HG02884 (cell line): Measurements from ENCODE around the gene PFKM.

ENCODE experiments used
- ATAC-seq: cut with Tn5 transposase; IDR thresholded peaks from one replicate; pipeline ENCODE4 v1.9.1; 2021; ENCODE audit warnings: mild to moderate bottlenecking, moderate library complexity; ENCODE audit not compliant: unreplicated experiment

PFKM gene

DNA sequence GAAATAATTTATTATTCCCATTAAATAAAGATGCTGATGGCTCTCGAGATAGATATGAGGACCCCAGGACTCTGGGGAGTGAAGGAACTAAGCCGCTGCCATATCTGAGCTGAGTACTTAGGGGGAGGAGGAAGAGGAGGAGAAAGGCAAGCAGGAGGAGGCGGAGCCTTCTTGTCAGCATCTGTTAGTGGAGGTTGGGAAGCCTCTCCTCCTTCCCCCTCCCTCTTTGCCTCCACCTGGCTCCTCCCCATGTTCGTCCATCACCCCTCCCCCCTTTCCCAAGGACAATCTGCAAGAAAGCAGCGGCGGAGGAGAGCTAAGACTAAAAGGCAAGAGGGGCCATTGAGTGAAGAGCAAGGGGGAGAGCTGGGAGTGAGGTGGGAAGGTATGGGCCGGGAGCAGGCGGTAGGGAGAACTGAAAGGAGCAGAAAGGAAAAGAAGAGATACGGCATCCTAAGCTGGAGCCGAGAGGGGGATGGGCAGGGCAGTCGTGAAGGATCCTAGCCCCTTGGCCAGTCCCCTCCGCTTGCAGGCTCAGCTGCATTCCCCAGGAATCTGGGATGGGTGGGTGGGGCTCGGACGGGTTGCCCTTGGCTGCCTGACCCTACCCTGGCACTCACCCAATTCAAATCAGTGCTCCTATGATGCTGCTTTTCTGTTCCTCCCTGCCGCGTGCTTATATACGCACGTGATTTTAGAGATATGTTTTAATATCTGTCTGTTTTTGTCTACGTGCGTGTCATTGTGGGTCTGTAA is at the start of gene PFKM:
PFKM (plus strand) TSS at position 287 of the 756 bp plus-strand sequence. CDS start 3,411 bp downstream, outside the sequence.
- ATAC-seq, result peak; percentile 99

DNA sequence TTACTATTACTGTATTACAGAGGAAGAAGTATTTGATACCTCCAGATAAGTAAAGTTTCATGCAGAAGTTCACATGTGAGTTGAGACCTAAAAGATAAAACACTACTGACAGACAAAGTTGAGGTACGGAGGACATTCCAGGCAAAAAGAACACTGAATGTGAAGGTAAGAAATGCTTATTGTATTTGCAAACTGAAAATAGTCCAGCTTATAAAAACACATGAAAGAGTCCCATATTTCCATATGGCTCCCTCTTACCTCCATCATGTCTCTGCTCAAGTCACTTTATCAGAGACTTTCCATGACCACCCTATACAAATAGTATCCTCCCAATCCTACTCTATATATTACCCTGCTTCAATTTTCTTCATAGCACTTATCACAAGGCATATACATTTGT is 49.1 kb upstream of the PFKM start:
- ATAC-seq, result no peak

DNA sequence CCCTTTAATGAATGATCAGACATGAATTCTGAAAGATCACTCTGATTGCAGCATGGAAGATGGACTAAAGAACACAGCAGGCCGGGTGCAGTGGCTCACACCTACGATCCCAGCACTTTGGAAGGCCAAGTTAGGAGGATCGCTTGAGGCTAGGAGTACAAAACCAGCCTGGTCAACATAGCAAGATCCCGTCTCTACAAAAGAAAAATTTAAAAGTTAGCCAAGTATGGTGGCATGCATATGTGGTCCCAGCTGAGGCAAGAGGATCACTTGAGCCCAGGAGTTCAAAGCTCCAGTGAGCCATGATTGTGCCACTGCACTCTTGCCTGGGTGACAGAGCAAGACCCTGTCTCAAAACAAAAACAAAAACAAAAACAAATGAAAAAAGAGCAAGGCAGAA is 48.4 kb upstream of the PFKM start:
- ATAC-seq, result no peak

DNA sequence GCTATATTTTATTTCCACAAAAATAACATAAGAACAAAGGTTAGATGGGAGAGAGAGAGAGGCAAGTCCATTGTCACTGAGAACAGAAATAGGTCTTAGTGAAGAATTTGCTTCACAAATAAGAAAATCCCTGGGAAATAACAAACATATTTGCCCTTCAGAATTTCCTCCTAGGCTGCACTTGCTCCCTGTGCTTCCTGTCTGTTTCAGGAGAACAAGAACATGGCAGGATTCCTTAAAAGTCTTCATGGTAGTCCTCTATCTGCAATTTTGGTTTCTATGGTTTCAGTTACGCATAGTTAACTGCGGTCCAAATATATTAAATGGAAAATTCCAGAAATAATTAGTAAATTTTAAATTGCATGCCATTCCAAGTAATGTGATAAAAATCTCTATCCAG is 47.4 kb upstream of the PFKM start:
- no peak for ATAC-seq

DNA sequence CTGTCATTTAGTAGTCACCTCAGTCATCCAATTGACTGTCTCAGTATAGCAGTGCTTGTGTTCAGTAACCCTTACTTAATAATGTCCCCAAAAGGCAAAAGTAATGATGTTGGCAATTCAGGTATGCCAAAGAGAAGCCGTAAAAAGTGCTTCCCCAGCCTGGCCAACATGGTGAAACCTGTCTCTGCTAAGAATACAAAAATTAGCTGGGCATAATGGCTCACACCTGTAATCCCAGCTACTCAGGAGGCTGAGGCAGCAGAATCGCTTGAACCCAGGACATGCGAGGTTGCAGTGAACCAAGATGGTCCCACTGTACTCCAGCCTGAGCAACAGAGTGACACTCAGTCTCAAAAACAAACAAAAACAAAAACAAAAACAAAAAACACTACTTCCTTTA is 46.9 kb upstream of the PFKM start:
- ATAC-seq, result no peak

DNA sequence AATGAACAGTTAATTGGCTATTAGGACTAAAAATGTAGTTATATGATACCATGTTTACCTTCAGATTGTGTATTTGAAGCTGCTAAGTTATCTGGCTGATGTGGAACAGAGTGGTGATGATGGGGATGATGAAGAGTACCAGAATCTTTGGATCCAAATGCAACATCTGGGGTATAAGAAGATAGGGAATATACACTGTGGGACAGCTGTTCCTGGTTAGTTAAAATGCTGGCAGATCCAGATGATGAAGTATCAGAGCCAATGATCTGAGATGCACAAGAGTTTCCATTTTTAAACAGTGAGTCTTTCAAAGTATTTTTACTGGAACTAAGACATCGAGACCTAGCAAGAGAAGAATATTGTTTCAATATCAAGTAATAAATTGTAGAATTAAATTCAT is 44.9 kb upstream of the PFKM start:
- ATAC-seq, result no peak

DNA sequence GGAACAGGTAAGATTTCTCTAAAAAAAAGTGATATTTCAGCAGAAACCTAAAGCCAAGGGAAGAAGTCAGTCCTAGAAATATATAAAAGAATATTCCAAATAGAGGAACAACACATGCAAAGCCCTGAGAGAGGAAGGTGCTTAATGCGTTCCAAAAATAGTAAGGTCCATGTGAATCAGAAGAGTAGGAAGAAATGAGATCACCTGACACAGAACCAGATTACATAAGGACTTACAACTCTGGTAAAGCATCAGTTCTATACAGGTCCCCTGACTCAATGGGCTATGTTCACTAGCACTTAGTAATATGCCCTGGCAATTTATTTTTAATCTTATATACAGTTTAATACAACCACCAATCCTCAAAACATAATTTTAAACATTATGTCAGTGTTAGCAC is 43.3 kb upstream of the PFKM start:
- ATAC-seq, result no peak

DNA sequence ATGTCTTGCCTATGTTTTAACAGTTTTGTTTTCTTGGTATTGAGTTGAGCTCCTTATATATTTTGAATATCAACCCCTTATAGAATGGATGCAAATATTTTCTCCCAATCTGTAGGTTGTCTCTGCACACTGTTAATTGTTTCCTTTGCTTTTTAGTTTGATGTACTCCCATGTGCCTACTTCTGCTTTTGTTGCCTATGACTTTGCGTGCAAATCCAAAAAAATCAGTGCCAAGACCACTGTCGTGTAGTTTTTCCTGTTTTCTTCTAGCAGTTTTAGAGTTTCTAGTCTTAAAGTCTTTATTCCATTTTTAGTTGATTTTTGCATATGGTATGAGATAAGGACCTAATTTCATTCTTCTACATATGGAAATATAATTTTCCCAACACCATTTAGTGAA is 42.1 kb upstream of the PFKM start:
- no peak for ATAC-seq

DNA sequence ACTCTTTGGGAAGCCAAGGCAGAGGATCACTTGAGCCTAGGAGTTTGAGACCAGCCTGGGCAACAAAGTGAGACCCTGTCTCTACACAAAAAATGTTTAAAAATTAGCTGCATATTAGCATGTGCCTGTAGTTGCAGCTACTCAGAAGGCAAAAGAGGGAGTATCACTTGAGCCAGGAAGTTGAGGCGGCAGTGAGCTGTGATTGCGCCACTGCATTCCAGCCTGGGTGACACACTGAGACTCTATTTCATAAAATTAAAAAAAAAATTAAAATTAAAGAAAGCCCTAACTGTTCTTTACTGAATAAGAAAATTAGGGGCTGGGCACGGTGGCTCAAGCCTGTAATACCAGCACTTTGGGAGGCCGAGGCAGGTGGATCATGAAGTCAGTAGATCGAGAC is 40.3 kb upstream of the PFKM start:
- ATAC-seq, result no peak

DNA sequence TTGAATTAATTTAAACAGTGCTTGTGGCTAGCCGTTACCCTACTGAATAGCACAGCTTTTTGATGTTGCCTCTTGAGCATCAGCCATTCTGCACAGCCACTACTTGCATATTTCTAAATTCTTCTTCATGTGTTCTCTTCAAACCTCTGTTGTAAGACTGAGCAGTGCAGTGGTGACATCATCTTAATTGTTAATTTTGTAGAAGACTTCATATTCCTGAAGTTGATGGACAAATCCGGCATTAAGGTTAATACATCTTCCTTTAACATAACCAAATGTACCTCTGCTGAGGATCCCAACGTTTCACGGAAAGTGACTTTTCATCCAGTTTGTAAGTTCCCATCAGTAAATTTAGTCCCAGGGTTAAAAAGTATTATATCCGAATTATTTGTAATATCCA is 38.9 kb upstream of the PFKM start:
- no peak for ATAC-seq

DNA sequence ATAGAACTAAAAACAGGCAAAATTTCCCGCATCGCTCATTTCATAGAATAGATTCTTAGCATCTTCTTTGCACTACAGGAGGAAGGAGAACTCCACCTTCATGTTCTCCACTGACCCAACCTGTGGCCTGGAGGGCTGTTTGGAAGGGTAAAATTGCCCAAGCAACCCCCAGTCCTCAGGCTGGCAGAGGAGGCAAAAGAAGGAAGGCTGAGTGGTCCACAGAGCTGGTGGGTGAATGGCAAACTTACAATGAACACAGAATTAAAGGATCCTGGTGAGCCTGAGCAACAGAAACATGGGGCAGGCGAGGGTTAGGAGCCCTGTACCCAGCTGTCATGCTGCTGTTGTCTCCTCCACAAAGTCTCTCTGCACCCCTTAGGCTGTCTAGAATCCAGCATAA is 38.3 kb upstream of the PFKM start:
- no peak for ATAC-seq

DNA sequence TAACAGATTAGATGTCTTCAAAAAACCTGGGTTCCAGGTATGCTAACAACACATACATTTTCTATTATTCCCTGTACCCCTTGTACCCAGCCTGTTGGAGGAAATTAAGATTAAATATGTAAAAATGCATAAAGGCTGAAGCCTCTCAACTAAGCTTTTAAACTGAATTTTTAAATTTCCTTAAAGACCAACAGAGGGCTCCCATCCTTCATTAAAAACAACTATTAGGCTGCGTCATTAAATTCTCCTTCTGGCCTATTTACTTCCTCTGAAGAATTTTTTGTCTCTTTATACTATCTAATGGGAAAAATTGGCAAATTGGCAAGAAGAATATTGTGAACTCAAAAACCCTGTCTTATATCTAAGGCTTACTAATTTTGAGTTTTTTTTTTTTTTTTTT is 35.1 kb upstream of the PFKM start:
- ATAC-seq, result no peak

DNA sequence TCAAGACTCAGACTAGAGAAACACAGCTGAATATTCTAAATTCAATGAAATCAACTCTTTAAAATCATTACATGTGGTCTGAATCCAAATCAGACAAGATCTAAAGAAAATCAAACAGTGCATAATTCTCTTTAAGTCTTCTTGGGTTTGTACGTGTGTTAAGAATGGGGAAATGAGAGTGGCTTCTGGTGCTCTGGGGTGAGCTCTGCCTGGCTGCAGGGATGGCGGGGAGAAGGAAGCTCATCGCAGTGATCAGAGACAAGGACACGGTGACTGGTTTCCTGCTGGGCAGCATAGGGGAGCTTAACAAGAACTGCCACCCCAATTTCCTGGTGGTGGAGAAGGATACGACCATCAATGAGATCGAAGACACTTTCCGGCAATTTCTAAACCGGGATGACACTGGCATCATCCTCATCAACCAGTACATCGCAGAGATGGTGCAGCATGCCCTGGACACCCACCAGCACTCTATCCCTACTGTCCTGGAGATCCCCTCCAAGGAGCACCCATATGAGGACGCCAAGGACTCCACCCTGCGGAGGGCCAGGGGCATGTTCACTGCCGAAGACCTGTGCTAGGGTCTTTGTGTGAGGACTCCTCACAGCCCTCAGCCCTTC is 34.2 kb upstream of the PFKM start:
- no peak for ATAC-seq

DNA sequence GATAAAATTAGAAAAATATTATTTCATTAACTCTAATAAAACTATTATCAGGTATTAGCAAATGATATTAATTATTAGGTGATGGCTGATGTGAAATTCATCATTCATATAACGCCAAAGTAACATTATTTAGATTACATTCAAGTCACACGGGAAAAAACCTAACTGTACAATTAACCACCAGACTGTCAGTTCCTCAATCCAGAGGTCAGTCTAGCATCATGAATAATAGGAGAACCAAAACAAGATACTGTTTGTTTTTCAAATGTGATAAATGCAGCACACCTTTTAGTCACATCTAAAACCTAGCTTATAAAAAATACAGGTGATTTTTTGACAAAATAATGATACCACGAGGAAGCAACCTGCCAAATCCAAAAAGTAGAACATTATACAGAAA is 32.8 kb upstream of the PFKM start:
- ATAC-seq, result no peak

DNA sequence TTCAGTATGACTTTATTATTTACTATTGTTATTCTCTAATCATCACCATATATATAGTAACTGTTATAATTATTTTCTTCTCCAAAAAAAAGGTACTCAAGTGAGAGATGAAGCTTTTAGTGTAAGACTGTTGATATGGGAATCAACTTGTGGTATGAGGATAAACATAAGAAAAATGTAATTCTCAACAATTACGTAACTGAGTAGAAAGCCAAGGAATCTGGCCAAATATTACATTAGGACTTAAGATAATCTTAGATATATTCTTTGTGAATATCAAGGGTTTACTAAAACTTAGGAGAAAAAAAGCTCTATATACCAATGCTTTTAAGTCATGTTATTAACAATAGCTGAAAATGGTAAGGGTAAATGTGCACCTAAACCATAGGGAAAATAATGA is 26.6 kb upstream of the PFKM start:
- ATAC-seq, result no peak

DNA sequence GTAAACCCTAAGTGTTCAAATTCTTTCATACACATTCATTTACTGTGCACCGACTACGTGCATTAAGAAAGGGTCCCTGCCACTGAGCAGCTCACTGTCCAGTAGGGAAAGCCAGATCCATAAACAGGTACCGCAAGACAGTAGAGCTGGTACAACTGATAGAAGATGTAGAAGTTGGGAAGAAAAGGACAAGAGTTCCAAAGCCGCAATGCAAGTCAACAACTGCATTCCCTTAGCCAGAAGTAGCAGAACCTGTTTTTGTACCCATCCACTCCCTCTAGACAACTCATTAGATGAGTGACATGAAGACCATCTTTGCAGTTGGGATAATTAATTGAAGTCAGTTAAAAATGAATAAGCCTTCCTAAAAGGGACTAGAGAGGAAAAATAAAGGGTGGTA is 14.6 kb upstream of the PFKM start:
- no peak for ATAC-seq

DNA sequence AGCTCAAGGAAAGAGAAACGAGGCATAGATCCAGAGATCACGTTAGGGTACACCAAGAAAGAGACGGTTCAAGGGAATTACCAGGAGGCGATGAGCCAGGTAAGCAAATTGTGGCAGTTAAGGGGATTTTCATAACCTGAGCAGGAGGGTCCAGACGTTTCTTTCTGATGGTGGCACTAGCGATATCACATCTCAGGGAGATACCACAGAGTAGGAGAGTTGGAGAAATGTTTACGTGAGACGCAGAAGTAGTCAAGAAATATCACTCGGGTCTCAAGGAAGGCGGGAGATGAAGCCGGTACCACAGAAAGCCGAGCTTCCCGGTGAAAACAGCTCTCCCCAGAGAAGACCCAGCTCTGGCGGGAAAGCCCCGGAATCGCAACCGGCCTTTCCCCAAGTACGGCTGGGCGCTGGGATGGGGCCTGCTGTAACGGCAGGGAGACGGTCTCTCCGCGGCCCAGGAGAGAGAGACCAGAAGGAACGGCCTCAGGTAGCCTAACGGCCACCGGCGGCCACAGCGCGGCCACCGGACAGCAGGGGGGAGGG is 13.8 kb upstream of the PFKM start:
- ATAC-seq, result peak; percentile 30

DNA sequence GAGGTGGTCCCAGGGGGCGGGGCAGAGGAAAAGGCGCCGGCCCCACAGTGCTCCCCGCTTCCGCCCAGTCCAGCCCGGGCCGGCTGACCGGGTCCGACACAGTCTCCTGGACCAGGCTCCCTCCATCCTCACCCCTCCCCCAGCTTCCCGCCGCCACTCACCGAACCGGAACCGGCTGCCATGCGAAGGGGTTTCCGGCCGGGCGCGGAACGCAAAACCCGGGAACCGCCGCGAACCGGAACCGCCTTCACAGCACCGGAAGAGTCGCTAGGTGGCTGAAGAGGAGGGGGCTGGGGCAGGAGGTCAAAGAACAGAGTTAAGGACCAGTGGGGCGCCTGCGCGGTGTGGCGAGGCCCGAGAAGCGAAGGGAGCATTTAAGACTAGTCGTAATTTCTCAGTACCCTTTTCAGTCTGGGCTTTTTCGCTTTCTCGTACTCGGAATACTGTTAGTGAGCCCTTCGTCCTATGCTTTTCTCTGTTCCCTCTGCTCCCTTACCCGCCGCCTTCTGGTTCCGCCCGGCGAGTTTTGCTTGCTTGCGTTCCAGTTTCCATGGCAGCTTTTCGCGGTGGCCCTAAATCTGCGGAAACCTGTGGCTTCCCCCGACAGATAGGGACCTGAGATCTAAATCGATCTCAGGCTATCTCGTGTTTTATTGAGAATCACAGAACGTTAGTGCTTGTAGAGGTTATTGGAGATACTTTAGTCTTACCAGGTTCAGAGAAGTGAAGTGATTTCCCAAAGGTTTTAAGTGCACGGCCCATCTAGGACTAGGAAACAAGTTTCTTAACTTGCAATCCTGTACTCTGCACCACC is 13.1 kb upstream of the PFKM start, which contains the start of gene SENP1:
SENP1 (minus strand) TSS at position 213 of the 814 bp plus-strand sequence. CDS start 4,607 bp downstream, outside the sequence.
- peak; percentile 61 for ATAC-seq

DNA sequence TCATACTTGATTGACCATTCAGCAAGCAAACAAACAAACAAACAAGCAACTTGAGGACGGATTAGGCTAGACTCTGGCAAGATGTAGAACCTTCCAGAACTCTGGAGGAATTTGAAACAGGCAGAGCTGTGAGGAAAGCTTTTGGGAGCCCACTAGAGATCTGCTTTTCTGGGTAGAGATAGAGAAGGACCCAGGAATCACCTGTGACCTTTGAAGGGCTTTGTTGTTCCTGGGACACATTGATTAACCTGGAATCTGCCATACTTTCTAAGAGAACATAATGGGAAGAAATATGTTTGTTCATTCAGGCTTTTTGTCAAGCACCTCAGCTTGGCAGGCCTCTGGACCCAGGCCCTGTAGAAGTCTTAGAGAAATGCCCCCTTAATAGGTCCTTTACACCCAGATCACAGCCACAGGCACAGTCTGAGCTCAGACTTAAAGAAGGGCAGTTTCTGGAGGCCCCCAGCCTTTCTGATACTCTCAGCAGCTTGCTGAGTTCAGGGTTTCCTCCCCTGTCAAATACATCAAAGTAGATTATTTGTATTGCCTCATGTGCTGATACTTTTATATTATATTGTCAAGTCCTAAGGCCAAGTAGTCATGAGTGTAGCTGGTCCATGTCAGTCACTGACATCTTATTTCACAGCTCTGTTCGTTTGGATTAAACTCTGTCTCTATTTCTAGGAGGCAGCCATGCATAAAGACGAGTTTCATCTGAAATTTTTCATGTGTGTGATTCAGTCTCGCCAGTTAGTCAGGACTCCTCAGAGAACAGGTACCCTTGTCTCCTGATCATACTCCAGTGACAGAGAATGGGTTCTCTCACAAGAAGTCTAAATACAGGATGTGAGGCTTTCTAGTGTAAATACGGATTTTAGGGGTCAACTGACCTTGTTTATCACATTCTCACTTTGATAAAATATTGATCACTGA is 12.2 kb upstream of the PFKM start:
- no peak for ATAC-seq

DNA sequence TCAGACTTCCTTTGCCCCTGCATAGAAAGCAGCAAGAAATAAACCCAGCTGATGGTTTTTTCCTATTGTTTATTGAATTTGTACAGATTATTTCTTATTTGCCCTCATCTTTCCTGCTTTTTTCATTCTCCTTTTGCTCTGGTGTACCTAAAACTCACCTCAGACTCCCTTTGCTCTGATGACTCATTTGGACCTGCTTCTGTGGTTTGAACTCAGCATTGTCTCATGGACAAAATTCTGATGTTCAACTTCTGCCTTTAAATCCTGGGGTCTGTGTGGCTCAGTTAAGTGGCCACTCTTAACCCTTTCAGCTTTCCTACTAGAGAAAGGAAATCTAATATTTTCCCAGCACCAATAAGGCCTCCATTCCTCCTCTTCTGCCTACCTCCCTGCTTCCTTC is 9.7 kb upstream of the PFKM start:
- ATAC-seq, result no peak
